ENCODE data around the gene PKP4. TPM values are rescaled to one million over a fixed set of nuclear protein-coding genes. Genes with fewer than 3 reads are reported as not detected.

PKP4 gene
- total RNA-seq, 1 experiment from 2014 or later: 40.1 TPM

- H3K4me2 ChIP-seq (ENCODE audit: low read length): no peak overlapping the region
- ChIA-PET POLR2A (ENCODE audit: unreplicated experiment) (no interaction called here), CTCF (no interaction called here)
- no peaks in the 10 kb centered on the region for H3F3A ChIP-seq (ENCODE audit: low read length, unreplicated experiment)
- no TSS peak for BruUV-seq (replicated peaks)
- H3K9ac ChIP-seq (ENCODE audit: low read length): no peak overlapping the region
- H3K36me3 ChIP-seq (ENCODE audit: low read depth, low read length): no peaks in the 10 kb centered on the region
- TF ChIP-seq CTCF (conservative IDR thresholded peaks at IDR 0.05; ENCODE audit: low read depth, low read length): no peak
- TF ChIP-seq EZH2 (IDR thresholded peaks at IDR 0.05; ENCODE audit: low read length, unreplicated experiment): no peak
- TF ChIP-seq EZH2phosphoT487 (IDR thresholded peaks at IDR 0.05; ENCODE audit: borderline replicate concordance, low read length): no peak
- H4K20me1 ChIP-seq (ENCODE audit: low read length): no peaks in the 10 kb centered on the region
- H3K9me3 ChIP-seq (ENCODE audit: low read length): no peaks in the 10 kb centered on the region
- 0 out of 2 replicates have a peak, but pooled peaks cover 6% of the 10 kb centered on the region for H3K4me1 ChIP-seq (ENCODE audit: insufficient read depth, low read length)
- no peak overlapping the region for H3K4me3 ChIP-seq (ENCODE audit: low read length)
- intact Hi-C loops (cut with micrococcal nuclease): no loop called here
- no peaks in the 10 kb centered on the region for H3K9me2 ChIP-seq (replicated peaks; ENCODE audit: low read length)
- no peak overlapping the region for H3K27ac ChIP-seq (ENCODE audit: low read length)
- ATAC-seq: no peak
- no peak overlapping the region for H2AFZ ChIP-seq (ENCODE audit: low read length)
- peak; percentile 8 for DNase-seq
- H3K79me2 ChIP-seq (ENCODE audit: low read length): no peaks in the 10 kb centered on the region
- no peaks in the 10 kb centered on the region for H3K27me3 ChIP-seq (ENCODE audit: low read length)
Observed at GRCh38 chr2:158580760-158581159, 124.0 kb downstream of the PKP4 start.

DNA sequence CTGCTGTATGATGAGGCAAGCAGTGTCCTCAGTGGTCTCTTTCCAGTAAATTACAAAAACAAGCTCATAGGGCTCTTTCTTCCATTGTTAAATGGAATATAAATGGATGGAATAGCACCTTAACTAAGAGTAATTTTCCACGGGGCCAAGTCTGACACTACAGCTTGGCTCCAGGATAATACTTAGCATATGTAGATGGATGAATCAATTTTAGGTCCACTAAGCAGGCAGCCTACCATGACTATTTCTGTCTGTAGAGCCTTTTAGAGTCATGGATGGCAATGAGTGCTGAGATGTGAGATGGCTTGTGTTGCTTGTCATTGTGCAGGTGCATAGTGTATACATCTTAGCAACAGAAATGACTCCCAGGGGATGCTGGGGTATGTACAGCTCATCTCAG, 125.9 kb downstream of the PKP4 start:
- no peaks in the 10 kb centered on the region for H3K9me3 ChIP-seq (ENCODE audit: low read length)
- H3K27ac ChIP-seq (ENCODE audit: low read length): no peak overlapping the region
- no peaks in the 10 kb centered on the region for H3F3A ChIP-seq (ENCODE audit: low read length, unreplicated experiment)
- H2AFZ ChIP-seq (ENCODE audit: low read length): no peak overlapping the region
- no TSS peak for BruUV-seq (replicated peaks)
- peaks cover 18% of the 10 kb centered on the region for H3K4me1 ChIP-seq (ENCODE audit: insufficient read depth, low read length)
- no peaks in the 10 kb centered on the region for H3K9me2 ChIP-seq (replicated peaks; ENCODE audit: low read length)
- H3K4me2 ChIP-seq (ENCODE audit: low read length): 0 out of 2 replicates have a peak overlapping the region, but pooled peaks have one; percentile 4
- ATAC-seq (no peak), DNase-seq (no peak)
- no peak overlapping the region for H3K4me3 ChIP-seq (ENCODE audit: low read length)
- ChIA-PET CTCF (no interaction called here), POLR2A (ENCODE audit: unreplicated experiment) (interaction anchor here (0.5 kb wide), 1 partner anchor 558 kb away, joined by 3 read pairs; no protein-coding TSS in a partner anchor)
- no peak overlapping the region for H3K9ac ChIP-seq (ENCODE audit: low read length)
- intact Hi-C loops (cut with micrococcal nuclease): no loop called here
- peaks cover 4% of the 10 kb centered on the region; the same call in 1 of the 2 replicates for H4K20me1 ChIP-seq (ENCODE audit: low read length)
- H3K36me3 ChIP-seq (ENCODE audit: low read depth, low read length): no peaks in the 10 kb centered on the region
- no peaks in the 10 kb centered on the region for H3K27me3 ChIP-seq (ENCODE audit: low read length)
- TF ChIP-seq EZH2 (IDR thresholded peaks at IDR 0.05; ENCODE audit: low read length, unreplicated experiment): no peak
- no peak for TF ChIP-seq CTCF (conservative IDR thresholded peaks at IDR 0.05; ENCODE audit: low read depth, low read length)
- TF ChIP-seq EZH2phosphoT487 (IDR thresholded peaks at IDR 0.05; ENCODE audit: borderline replicate concordance, low read length): no peak
- no peaks in the 10 kb centered on the region for H3K79me2 ChIP-seq (ENCODE audit: low read length)

DNA sequence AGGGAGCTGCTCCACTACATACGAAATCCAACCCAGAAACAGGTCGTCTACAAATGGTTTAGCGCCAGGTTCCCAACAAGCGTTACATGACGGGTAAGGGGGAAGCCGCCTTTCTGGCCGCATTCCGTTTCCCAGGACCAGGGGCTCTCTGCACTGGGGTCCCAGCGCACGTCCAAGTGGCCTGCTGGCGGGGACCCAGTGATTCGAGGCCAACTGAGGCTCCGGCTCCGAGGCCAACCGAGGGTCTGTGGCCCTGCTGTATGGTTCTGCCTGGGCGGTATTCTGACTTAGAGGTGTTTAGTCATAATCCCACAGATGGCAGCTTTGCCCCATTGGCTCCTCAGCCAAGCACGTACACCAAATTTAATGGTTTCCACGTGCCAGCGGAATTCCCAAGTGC, 127.2 kb downstream of the PKP4 start:
- Histone ChIP-seq H3F3A (ENCODE audit: low read length, unreplicated experiment) (no peaks in the 10 kb centered on the region), H2AFZ (ENCODE audit: low read length) (no peak overlapping the region), H3K36me3 (ENCODE audit: low read depth, low read length) (no peaks in the 10 kb centered on the region), H3K4me2 (ENCODE audit: low read length) (no peak overlapping the region), H3K9me3 (ENCODE audit: low read length) (no peaks in the 10 kb centered on the region), H3K4me1 (ENCODE audit: insufficient read depth, low read length) (peaks cover 18% of the 10 kb centered on the region), H3K4me3 (ENCODE audit: low read length) (no peak overlapping the region), H3K9me2 (replicated peaks; ENCODE audit: low read length) (no peaks in the 10 kb centered on the region), H3K79me2 (ENCODE audit: low read length) (no peaks in the 10 kb centered on the region), H3K27me3 (ENCODE audit: low read length) (no peaks in the 10 kb centered on the region), H3K27ac (ENCODE audit: low read length) (no peak overlapping the region), H3K9ac (ENCODE audit: low read length) (no peak overlapping the region), H4K20me1 (ENCODE audit: low read length) (peaks cover 4% of the 10 kb centered on the region; the same call in 1 of the 2 replicates)
- ChIA-PET CTCF (no interaction called here), POLR2A (ENCODE audit: unreplicated experiment) (no interaction called here)
- no peak for ATAC-seq
- BruUV-seq (replicated peaks): no TSS peak
- TF ChIP-seq EZH2phosphoT487 (IDR thresholded peaks at IDR 0.05; ENCODE audit: borderline replicate concordance, low read length): no peak
- TF ChIP-seq EZH2 (IDR thresholded peaks at IDR 0.05; ENCODE audit: low read length, unreplicated experiment): no peak
- TF ChIP-seq CTCF (conservative IDR thresholded peaks at IDR 0.05; ENCODE audit: low read depth, low read length): no peak
- no peak for DNase-seq
- intact Hi-C loops (cut with micrococcal nuclease): no loop called here
